Activated CD4-positive, alpha-beta T cell treated with anti-CD3 and anti-CD28 coated beads for 36 hours (primary cell): ENCODE data around the gene IL1R2. TPM values are rescaled to one million over a fixed set of nuclear protein-coding genes. Genes with fewer than 3 reads are reported as not detected.

Experiments
- ATAC-seq: fragments of 200-7000 bp; cut with Tn5 transposase; one replicate; pipeline ENCODE4 v1.10.0; 2021; ENCODE audit warnings: mild to moderate bottlenecking, moderate library complexity
- CTCF ChIA-PET: fragments of 350-600 bp; sonication (Branson Sonifier 250); formaldehyde crosslinking; loops from one replicate; lab custom pipeline; 2021; ENCODE audit warnings: antibody characterized with exemption; lab: Charles Lee
- POLR2A ChIA-PET: fragments of 350-600 bp; sonication (Branson Sonifier 250); formaldehyde crosslinking; loops from one replicate; lab custom pipeline; 2021; ENCODE audit warnings: antibody characterized with exemption, inconsistent platforms; lab: Charles Lee
- DNase-seq: peaks from one replicate; pipeline ENCODE4 v3.0.0-alpha.2; 2020
- H3K27ac Mint-ChIP-seq: one replicate; pipeline ENCODE4 v1.8.0; 2021; ENCODE audit warnings: mixed read lengths
- H3K27me3 Mint-ChIP-seq: one replicate; pipeline ENCODE4 v1.8.0; 2021; ENCODE audit warnings: mixed read lengths
- H3K36me3 Mint-ChIP-seq: one replicate; pipeline ENCODE4 v1.8.0; 2021; ENCODE audit warnings: low read depth, mixed read lengths
- H3K4me1 Mint-ChIP-seq: one replicate; pipeline ENCODE4 v1.8.0; 2021; ENCODE audit warnings: mixed read lengths
- H3K4me3 Mint-ChIP-seq: one replicate; pipeline ENCODE4 v1.8.0; 2021; ENCODE audit warnings: mild to moderate bottlenecking, moderate library complexity, mixed read lengths
- H3K9me3 Mint-ChIP-seq: one replicate; pipeline ENCODE4 v1.8.0; 2021; ENCODE audit warnings: low read depth, mixed read lengths
- intact Hi-C, 2 experiments: fragments of 100-400 bp; cut with DNase I in 1 of 2; cut with micrococcal nuclease in 1 of 2; formaldehyde crosslinking; loops; one replicate each; pipeline versions ENCODE4 v1.14.2 to v1.15.1; 2022 to 2024; cut with DNase I, micrococcal nuclease
- total RNA-seq, 2 experiments: library from RNA; stranded (reverse); gene quantifications; one replicate each; pipeline ENCODE4 v1.2.3, GENCODE V29; 2021

Gene IL1R2
- total RNA-seq, 2 experiments from 2014 or later: 21.4 to 25.4 TPM

DNA sequence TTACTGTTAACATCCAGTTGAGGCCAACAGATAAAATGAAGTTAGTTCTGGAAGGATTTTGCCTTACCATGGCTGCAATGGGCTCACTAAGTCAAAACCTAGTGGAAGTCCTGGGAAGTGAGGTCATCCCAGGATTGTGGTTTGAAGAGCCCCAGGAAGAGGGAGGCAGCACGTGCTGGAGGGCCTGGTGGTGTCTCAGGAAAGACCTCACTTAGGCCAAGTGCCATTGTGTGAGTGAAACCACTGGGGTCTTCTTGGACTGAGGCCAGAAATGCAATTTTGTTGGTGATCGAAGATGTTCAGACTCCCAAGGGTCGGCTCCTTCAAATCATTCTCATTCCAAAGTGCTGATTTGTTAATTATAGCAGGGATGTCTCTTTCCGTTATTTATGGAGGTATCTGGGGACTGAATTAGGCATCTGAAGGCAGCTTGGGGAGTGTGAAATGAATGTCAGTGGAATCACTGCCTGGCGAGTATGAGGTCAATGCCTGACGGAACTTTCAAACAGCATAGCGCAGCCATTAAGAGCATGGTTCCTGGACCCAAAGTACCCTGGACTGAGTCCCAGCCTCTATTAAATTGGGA, 60.0 kb downstream of the IL1R2 start:
- Mint-ChIP-seq H3K9me3 (no peaks in the 10 kb centered on the region), H3K4me3 (no peak overlapping the region), H3K4me1 (peaks cover 13% of the 10 kb centered on the region), H3K36me3 (no peaks in the 10 kb centered on the region), H3K27ac (no peak overlapping the region), H3K27me3 (peaks cover 8% of the 10 kb centered on the region)
- ChIA-PET POLR2A (no interaction called here), CTCF (interaction anchor here (0.7 to 2.5 kb wide), 3 partner anchors 9 to 189 kb away, joined by 4 to 10 read pairs (median 5); no protein-coding TSS in a partner anchor)
- DNase-seq: no peak
- intact Hi-C loops: no loop called here
- no peak for ATAC-seq

GRCh38 chr2:102052365-102052764, 60.6 kb downstream of the IL1R2 start:
- no peak overlapping the region for H3K27ac Mint-ChIP-seq
- peaks cover 4% of the 10 kb centered on the region for H3K27me3 Mint-ChIP-seq
- intact Hi-C loops: no loop called here
- POLR2A ChIA-PET: no interaction called here
- DNase-seq (no peak), ATAC-seq (peak; percentile 58)
- peaks cover 15% of the 10 kb centered on the region for H3K4me1 Mint-ChIP-seq
- H3K36me3 Mint-ChIP-seq: no peaks in the 10 kb centered on the region
- H3K4me3 Mint-ChIP-seq: no peak overlapping the region
- CTCF ChIA-PET: interaction anchor here (1.0 kb wide), 1 partner anchor 26 kb away, joined by 3 read pairs; no protein-coding TSS in a partner anchor
- H3K9me3 Mint-ChIP-seq: no peaks in the 10 kb centered on the region

DNA sequence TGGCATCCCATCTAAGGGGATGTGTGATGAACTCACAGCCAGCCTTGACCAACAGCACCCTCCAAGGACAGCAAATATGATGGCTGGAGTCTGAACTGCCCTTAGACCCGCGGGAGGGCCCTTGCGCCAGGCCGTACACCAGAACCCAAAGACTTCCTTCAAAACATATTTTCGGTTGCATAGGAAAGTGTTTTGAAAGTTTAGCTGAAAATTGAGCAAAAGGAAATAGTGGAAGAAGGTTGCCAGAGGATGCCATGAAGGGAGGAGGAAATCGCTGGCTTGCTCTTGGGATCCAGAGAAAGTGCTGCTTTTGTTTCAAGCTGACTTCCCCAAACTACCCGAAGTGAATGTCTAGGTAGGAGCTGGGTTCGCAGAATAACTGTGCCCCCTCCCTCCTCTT, 61.3 kb downstream of the IL1R2 start:
- ATAC-seq: no peak
- Mint-ChIP-seq H3K27ac (no peak overlapping the region), H3K4me1 (peaks cover 21% of the 10 kb centered on the region), H3K4me3 (no peak overlapping the region), H3K36me3 (no peaks in the 10 kb centered on the region), H3K27me3 (no peaks in the 10 kb centered on the region), H3K9me3 (no peaks in the 10 kb centered on the region)
- intact Hi-C loops: no loop called here
- no peak for DNase-seq
- POLR2A ChIA-PET: no interaction called here
- CTCF ChIA-PET: interaction anchor here (0.6 to 1.2 kb wide), 4 partner anchors 9 to 43 kb away, joined by 3 to 4 read pairs (median 3); no protein-coding TSS in a partner anchor

DNA sequence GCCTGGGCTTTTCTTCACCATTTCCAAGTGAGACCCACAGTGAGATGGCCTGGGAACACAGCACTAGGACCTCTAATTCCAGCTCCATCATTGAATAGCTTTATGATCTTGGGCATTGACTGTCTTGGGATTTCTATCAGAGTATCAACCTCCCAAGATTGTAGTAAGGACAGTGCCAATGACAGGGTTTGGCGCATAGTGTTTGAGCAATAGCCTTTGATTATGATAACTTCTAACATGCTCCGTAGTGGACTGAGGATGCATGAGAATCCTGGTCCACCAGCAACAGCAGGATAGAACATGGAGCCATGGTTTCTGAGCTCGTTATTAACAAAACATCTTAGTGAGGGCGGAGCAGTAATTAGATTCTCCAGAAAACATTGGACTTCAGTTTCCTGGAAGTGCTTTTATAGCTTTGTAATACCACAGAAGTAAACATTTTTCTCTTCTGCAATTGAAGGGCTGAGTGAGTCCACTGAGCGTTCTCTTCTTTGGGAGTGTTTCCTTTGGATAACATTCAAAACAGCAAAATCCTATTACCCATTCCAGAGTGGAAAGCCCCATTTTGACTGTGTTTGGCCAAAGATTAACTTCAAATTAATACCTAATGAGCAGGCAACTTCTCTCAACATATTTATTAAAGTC, 63.7 kb downstream of the IL1R2 start:
- Mint-ChIP-seq H3K27me3 (no peaks in the 10 kb centered on the region), H3K36me3 (no peaks in the 10 kb centered on the region), H3K9me3 (no peaks in the 10 kb centered on the region), H3K4me1 (peaks cover 22% of the 10 kb centered on the region), H3K4me3 (no peak overlapping the region), H3K27ac (no peak overlapping the region)
- ChIA-PET CTCF (interaction anchor here (0.6 to 2.4 kb wide), 6 partner anchors 28 to 186 kb away, joined by 3 to 12 read pairs (median 4); no protein-coding TSS in a partner anchor), POLR2A (no interaction called here)
- ATAC-seq (no peak), DNase-seq (no peak)
- intact Hi-C loops: no loop called here

DNA sequence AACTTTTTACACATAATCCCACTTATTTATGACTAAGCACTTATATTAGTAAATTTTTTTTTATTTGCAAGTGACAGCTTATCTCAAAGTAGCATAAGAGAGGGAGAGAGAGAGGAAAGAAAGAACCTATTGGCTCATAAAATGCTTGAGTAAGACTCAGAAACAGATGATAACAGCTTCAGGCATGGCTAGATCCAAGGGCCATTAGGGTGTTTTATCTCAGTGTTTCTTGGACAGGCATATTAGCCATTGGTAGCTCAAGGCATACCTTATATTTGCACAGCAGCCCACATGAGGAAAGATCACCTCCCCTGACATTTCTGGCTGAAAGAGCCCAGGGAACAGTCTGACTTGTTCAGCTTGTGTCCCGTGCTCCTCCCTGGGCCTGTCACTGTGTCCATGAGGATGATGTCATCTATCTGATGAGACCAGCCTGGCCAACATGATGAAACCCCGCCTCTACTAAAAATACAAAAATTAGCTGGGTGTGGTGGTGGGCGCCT, 64.4 kb downstream of the IL1R2 start:
- H3K4me1 Mint-ChIP-seq: peaks cover 26% of the 10 kb centered on the region
- no peaks in the 10 kb centered on the region for H3K27me3 Mint-ChIP-seq
- CTCF ChIA-PET: interaction anchor here (0.8 to 2.4 kb wide), 2 partner anchors 36 to 184 kb away, joined by 3 to 12 read pairs; no protein-coding TSS in a partner anchor
- intact Hi-C loops: no loop called here
- no peak overlapping the region for H3K27ac Mint-ChIP-seq
- POLR2A ChIA-PET: interaction anchor here (0.5 to 0.7 kb wide), 2 partner anchors 31 to 433 kb away, joined by 3 to 4 read pairs; no protein-coding TSS in a partner anchor
- no peak overlapping the region for H3K4me3 Mint-ChIP-seq
- ATAC-seq: no peak
- H3K36me3 Mint-ChIP-seq: no peaks in the 10 kb centered on the region
- H3K9me3 Mint-ChIP-seq: no peaks in the 10 kb centered on the region
- no peak for DNase-seq

- H3K27me3 Mint-ChIP-seq: no peaks in the 10 kb centered on the region
- H3K4me1 Mint-ChIP-seq: peaks cover 31% of the 10 kb centered on the region
- no peak overlapping the region for H3K4me3 Mint-ChIP-seq
- ATAC-seq: peak; percentile 44
- peak; percentile 74 for DNase-seq
- ChIA-PET CTCF (interaction anchor here (0.6 to 2.4 kb wide), 9 partner anchors 24 to 183 kb away, joined by 3 to 12 read pairs (median 4); no protein-coding TSS in a partner anchor), POLR2A (interaction anchor here (0.6 to 0.8 kb wide), 5 partner anchors 25 to 1256 kb away, joined by 3 to 6 read pairs (median 3); no protein-coding TSS in a partner anchor)
- no peaks in the 10 kb centered on the region for H3K9me3 Mint-ChIP-seq
- H3K36me3 Mint-ChIP-seq: no peaks in the 10 kb centered on the region
- intact Hi-C loops: no loop called here
- peak overlapping the region; percentile 5 for H3K27ac Mint-ChIP-seq
Observed at GRCh38 chr2:102057502-102058292, 65.9 kb downstream of the IL1R2 start.

GRCh38 chr2:102058293-102058833, 66.6 kb downstream of the IL1R2 start:
- DNase-seq (no peak), ATAC-seq (no peak)
- H3K9me3 Mint-ChIP-seq: no peaks in the 10 kb centered on the region
- ChIA-PET POLR2A (no interaction called here), CTCF (interaction anchor here (0.6 to 2.4 kb wide), 5 partner anchors 22 to 182 kb away, joined by 3 to 12 read pairs (median 3); no protein-coding TSS in a partner anchor)
- intact Hi-C loops: no loop called here
- H3K4me1 Mint-ChIP-seq: peaks cover 35% of the 10 kb centered on the region
- no peak overlapping the region for H3K4me3 Mint-ChIP-seq
- H3K27me3 Mint-ChIP-seq: no peaks in the 10 kb centered on the region
- no peaks in the 10 kb centered on the region for H3K36me3 Mint-ChIP-seq
- peak overlapping the region; percentile 12 for H3K27ac Mint-ChIP-seq

DNA sequence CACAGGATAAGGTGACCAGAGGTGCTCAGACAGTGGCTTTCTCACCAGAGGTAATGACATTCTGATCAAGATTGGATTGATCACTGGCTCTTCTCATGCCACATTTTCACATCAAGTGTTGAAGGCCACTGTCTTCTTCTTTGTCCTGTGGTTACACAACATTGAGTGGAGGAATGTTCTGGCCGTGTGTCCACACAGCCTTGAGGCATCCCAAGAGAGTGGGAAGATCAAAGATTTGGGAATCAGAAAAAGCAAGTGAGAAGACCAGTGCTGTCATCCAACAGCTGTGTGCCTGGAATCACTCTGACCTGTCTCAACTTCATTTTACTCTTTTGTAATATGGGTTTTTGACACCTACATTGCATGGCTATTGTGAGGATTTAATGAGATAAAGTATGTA, 67.4 kb downstream of the IL1R2 start:
- H3K27me3 Mint-ChIP-seq: no peaks in the 10 kb centered on the region
- ATAC-seq (no peak), DNase-seq (no peak)
- no peaks in the 10 kb centered on the region for H3K9me3 Mint-ChIP-seq
- peaks cover 42% of the 10 kb centered on the region for H3K4me1 Mint-ChIP-seq
- no peaks in the 10 kb centered on the region for H3K36me3 Mint-ChIP-seq
- intact Hi-C loops: no loop called here
- CTCF ChIA-PET: interaction anchor here (1.0 to 1.1 kb wide), 3 partner anchors 8 to 176 kb away, joined by 3 read pairs; no protein-coding TSS in a partner anchor
- no peak overlapping the region for H3K4me3 Mint-ChIP-seq
- peak overlapping the region; percentile 29 for H3K27ac Mint-ChIP-seq
- POLR2A ChIA-PET: no interaction called here

- intact Hi-C loops: no loop called here
- CTCF ChIA-PET: interaction anchor here (0.7 to 5.1 kb wide), 4 partner anchors 9 to 181 kb away, joined by 3 to 19 read pairs (median 4); no protein-coding TSS in a partner anchor
- H3K4me1 Mint-ChIP-seq: peaks cover 51% of the 10 kb centered on the region
Observed at GRCh38 chr2:102060047-102060446, 68.3 kb downstream of the IL1R2 start.

GRCh38 chr2:102060792-102061191, 69.0 kb downstream of the IL1R2 start:
- CTCF ChIA-PET: interaction anchor here (0.7 to 5.1 kb wide), 3 partner anchors 10 to 180 kb away, joined by 3 to 19 read pairs (median 4); no protein-coding TSS in a partner anchor
- intact Hi-C loops: no loop called here
- H3K9me3 Mint-ChIP-seq: no peaks in the 10 kb centered on the region
- no peaks in the 10 kb centered on the region for H3K27me3 Mint-ChIP-seq
- DNase-seq: no peak
- H3K4me3 Mint-ChIP-seq: no peak overlapping the region
- peaks cover 50% of the 10 kb centered on the region for H3K4me1 Mint-ChIP-seq
- H3K27ac Mint-ChIP-seq: no peak overlapping the region
- POLR2A ChIA-PET: no interaction called here
- no peaks in the 10 kb centered on the region for H3K36me3 Mint-ChIP-seq
- ATAC-seq: no peak

More at GRCh38 chr2:102060047-102060446, 68.3 kb downstream of the IL1R2 start:
- Mint-ChIP-seq H3K4me3 (no peak overlapping the region), H3K27me3 (no peaks in the 10 kb centered on the region), H3K9me3 (no peaks in the 10 kb centered on the region), H3K27ac (no peak overlapping the region), H3K36me3 (no peaks in the 10 kb centered on the region)
- no peak for ATAC-seq
- POLR2A ChIA-PET: no interaction called here
- no peak for DNase-seq
